Activated CD4-positive, alpha-beta memory T cell treated with anti-CD3 and anti-CD28 coated beads, Interleukin-2, amount 10 ng/mL, durations not matched to agents 7 days and 5 days (primary cell): ENCODE data around the gene TNPO3. TPM values are rescaled to one million over a fixed set of nuclear protein-coding genes. Genes with fewer than 3 reads are reported as not detected.

Experiments
- CTCF ChIA-PET: fragments of 350-600 bp; sonication (Branson Sonifier 250); formaldehyde crosslinking; loops from one replicate; lab custom pipeline; 2021; ENCODE audit warnings: antibody characterized with exemption, inconsistent platforms; lab: Charles Lee
- POLR2A ChIA-PET: fragments of 350-600 bp; sonication (Branson Sonifier 250); formaldehyde crosslinking; loops from one replicate; lab custom pipeline; 2021; ENCODE audit warnings: antibody characterized with exemption; lab: Charles Lee
- DNase-seq: peaks from one replicate; pipeline ENCODE4 v3.0.0-alpha.2; 2020
- H3K27ac Mint-ChIP-seq: one replicate; pipeline ENCODE4 v1.8.0; 2021; ENCODE audit warnings: mild to moderate bottlenecking, mixed read lengths
- H3K27me3 Mint-ChIP-seq: one replicate; pipeline ENCODE4 v1.8.0; 2021; ENCODE audit warnings: mixed read lengths
- H3K36me3 Mint-ChIP-seq: one replicate; pipeline ENCODE4 v1.8.0; 2021; ENCODE audit warnings: low read depth, mixed read lengths
- H3K4me1 Mint-ChIP-seq: one replicate; pipeline ENCODE4 v1.8.0; 2021; ENCODE audit warnings: mixed read lengths
- H3K4me3 Mint-ChIP-seq: one replicate; pipeline ENCODE4 v1.8.0; 2021; ENCODE audit warnings: mild to moderate bottlenecking, mixed read lengths
- H3K9me3 Mint-ChIP-seq: one replicate; pipeline ENCODE4 v1.8.0; 2021; ENCODE audit warnings: mixed read lengths
- total RNA-seq, 2 experiments: library from RNA; stranded (reverse); gene quantifications; one replicate each; pipeline ENCODE4 v1.2.3, GENCODE V29; 2021

The TNPO3 gene
- total RNA-seq, 2 experiments from 2014 or later, result 42.7 to 44.4 TPM

DNA sequence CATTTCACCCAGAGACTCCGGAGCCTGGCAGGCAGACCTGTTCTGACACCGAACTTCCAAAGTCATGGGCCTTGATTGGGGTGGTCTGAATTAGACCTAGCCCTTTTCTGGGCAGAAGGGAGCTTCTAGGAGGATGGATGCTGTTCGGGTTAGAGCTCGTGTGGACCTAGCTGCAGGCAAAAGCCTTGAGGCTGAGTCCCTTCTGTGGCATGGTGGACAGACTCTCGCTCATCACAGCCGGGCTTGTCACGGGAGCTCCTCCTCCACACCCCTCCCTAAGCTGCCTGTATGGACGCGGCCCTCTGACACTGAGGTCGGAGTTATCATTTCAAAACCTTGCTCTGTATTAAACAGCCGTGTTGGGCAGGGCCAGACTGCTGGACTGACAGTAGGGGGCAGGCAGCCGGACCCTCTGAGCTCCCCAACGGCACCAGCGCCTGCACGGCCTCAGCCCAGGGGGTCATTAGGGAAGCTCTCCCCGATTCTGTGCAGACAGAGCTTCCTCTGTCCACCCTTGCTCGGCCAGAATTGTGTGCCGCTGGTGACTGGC is 115.0 kb downstream of the TNPO3 start:
- Mint-ChIP-seq H3K27ac (peak overlapping the region; percentile 76), H3K4me3 (peak overlapping the region; percentile 88), H3K36me3 (peaks cover 10% of the 10 kb centered on the region), H3K9me3 (no peaks in the 10 kb centered on the region), H3K27me3 (peaks cover 7% of the 10 kb centered on the region), H3K4me1 (peaks cover 39% of the 10 kb centered on the region)
- CTCF ChIA-PET, result interaction anchor here (0.6 to 1.8 kb wide), 2 partner anchors 152 to 283 kb away, joined by 3 to 7 read pairs; no protein-coding TSS in a partner anchor
- POLR2A ChIA-PET, result interaction anchor here (0.8 to 2.0 kb wide), 5 partner anchors 10 to 499 kb away, joined by 3 to 19 read pairs (median 3); partner anchors contain the start of gene TNPO3
- DNase-seq, result no peak

DNA sequence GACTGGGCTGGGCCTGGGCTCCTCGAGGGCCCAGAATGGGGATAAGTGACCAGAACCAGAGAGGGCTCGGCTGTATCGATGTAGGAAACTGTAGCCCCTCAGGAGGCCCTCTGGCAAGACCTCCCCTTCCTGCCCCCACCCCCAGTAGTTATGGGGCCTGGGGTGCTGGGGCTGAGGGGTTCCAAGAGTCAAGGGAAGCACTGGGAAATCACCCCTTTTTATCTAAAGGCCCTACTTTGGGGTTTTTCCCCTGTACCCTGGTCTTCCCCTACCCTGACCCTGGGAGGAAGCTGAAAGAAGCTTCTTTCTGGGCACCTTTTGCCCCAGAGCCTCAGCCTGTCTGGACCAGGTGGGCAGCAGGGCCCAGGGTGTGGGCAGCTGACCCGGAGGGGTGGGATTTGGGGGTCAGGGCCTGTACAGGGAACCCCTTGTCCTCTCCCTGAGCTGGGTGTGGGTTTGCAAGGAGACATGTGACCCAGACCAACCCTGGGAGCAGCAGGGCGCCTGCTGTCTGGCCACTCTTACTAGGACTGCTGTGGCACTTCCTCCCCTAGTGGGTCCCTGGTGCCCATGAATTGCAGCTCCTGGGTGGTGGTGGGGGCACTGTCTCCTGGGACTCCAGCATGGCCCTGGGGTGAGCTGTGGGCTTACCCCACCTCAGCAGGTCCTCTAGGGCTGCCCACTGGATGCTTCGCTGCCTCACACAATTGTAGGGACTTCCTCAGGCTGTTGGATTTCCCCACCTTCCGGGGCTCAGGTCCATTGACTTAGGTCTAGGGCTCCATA is 115.6 kb downstream of the TNPO3 start:
- Mint-ChIP-seq H3K27me3 (peaks cover 7% of the 10 kb centered on the region), H3K36me3 (peaks cover 7% of the 10 kb centered on the region)

DNA sequence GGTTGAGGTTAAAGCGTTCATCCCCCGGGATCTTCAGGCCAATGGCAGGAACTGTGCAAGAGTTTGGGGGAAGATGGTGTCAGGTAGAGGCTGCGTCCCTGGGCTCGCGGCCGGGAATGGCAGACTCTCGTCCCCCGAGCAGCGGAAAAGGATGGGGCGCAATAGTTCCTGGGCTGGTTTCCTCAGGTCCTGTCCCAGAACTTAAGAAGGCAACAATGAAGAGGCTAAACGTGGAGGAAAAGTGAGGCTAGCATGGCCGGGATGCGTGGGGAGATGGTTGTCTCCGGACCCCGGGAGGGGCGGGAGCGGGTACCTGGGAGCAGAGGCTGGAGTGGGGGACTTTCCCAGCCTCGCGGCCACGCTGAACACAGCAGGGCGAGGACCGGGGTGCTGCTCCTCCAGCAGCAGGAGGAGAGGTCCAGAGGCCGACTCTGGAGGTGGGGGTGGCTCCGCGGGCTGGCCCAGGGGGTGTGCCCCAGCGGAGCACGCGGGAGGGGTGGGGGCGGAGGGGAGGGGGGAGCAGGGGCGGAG is 116.3 kb downstream of the TNPO3 start:
- peak; percentile 40 for DNase-seq
- Mint-ChIP-seq H3K36me3 (peaks cover 7% of the 10 kb centered on the region), H3K4me1 (peaks cover 43% of the 10 kb centered on the region), H3K27ac (peak overlapping the region; percentile 82), H3K4me3 (peak overlapping the region; percentile 88), H3K9me3 (no peaks in the 10 kb centered on the region), H3K27me3 (peaks cover 7% of the 10 kb centered on the region)
- POLR2A ChIA-PET, result interaction anchor here (2.0 kb wide), 1 partner anchor 116 kb away, joined by 19 read pairs; the partner anchor contains the start of gene TNPO3
- CTCF ChIA-PET, result interaction anchor here (0.5 kb wide), 1 partner anchor 1126 kb away, joined by 5 read pairs; no protein-coding TSS in a partner anchor

More for the DNA sequence above, 115.6 kb downstream of the TNPO3 start:
- H3K27ac Mint-ChIP-seq, result peak overlapping the region; percentile 76
- ChIA-PET CTCF (interaction anchor here (0.5 to 1.8 kb wide), 2 partner anchors 153 to 1126 kb away, joined by 5 to 7 read pairs; no protein-coding TSS in a partner anchor), POLR2A (interaction anchor here (0.8 to 2.0 kb wide), 5 partner anchors 10 to 500 kb away, joined by 3 to 19 read pairs (median 3); partner anchors contain the start of gene TNPO3)
- peaks cover 40% of the 10 kb centered on the region for H3K4me1 Mint-ChIP-seq
- DNase-seq, result no peak
- no peaks in the 10 kb centered on the region for H3K9me3 Mint-ChIP-seq
- peak overlapping the region; percentile 88 for H3K4me3 Mint-ChIP-seq

DNA sequence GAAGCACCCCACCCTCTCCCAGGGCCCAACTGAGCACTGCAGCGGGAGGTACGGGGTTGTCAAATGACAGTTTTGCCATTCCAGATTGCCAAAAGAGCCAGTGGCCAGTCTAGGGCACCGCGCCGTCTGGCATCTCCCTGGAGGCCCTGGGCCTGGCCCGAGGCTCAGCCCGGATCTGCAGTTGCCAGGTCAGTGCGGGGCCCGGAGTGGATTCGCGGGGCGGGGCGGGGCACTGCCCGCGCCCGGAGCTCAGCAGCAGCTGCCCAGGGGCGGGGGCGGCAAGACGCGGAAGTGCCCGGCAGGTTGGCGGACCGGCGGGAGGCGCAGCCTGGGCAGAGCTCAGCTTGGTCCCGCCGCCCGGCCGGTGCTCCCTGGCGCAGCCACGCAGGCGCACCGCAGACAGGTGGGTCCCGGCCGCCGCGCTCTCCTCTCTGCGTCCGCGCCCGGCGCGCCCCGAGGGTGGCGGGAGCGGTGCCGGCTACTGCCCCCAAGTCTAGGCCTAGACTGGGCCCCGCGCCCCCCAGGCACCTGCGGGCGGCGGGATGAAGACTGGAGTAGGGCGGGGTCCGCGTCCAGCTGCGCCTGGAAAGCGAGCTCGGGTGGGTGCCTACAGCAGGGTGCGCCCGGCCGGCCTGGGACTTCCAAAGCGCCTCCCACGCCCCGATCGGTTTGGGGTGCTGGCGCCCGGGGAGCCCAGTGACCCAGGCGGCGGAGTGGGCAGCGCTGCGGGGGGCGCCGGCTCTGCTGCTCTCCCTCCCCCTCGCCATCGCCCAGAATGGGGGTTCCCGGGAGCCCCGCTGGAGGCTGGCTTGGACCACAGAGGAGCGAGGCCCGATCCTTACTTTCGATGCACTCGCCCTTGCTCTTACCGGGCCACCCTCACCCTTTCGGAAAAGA is 117.0 kb downstream of the TNPO3 start, which contains the start of gene IRF5:
Gene IRF5, plus strand, starts transcription at position 281 of the 897 bp plus-strand sequence. CDS start 4,155 bp downstream, outside the sequence.
- peak; percentile 42 for DNase-seq
- POLR2A ChIA-PET, result no interaction called here
- Mint-ChIP-seq H3K4me3 (peak within 1 kb of the TSS; percentile 88), H3K9me3 (no peaks in the 10 kb centered on the region), H3K27me3 (peaks cover 7% of the 10 kb centered on the region), H3K27ac (peak within 1 kb of the TSS; percentile 82), H3K4me1 (peaks cover 50% of the 10 kb centered on the region), H3K36me3 (peaks cover 11% of the 10 kb centered on the region)
- CTCF ChIA-PET, result interaction anchor here (1.3 kb wide), 1 partner anchor 54 kb away, joined by 4 read pairs; no protein-coding TSS in a partner anchor

DNA sequence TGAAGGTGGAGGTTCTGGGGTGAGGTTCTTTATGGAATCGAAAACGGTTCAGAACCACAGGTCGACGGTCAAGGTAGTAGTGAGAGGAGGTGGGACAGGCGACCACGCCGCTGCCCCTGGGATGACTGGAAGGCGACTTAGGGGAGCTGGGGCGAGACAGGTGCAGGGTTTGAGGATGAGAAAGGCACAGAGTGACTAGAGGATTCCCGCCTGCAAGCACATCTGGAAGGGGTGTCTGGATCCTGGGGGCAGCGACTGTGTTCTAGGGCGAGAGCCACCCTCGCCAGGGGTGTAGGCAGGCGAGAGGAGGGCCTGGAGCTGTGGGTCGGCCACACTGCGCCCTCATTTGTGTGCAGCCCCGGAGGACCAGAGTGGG is 117.7 kb downstream of the TNPO3 start:
- POLR2A ChIA-PET, result no interaction called here
- H3K27me3 Mint-ChIP-seq, result peaks cover 7% of the 10 kb centered on the region
- peaks cover 11% of the 10 kb centered on the region for H3K36me3 Mint-ChIP-seq
- no peaks in the 10 kb centered on the region for H3K9me3 Mint-ChIP-seq
- no peak for DNase-seq
- peaks cover 54% of the 10 kb centered on the region for H3K4me1 Mint-ChIP-seq
- CTCF ChIA-PET, result interaction anchor here (1.3 kb wide), 1 partner anchor 54 kb away, joined by 4 read pairs; no protein-coding TSS in a partner anchor
- peak overlapping the region; percentile 71 for H3K4me3 Mint-ChIP-seq
- peak overlapping the region; percentile 22 for H3K27ac Mint-ChIP-seq

DNA sequence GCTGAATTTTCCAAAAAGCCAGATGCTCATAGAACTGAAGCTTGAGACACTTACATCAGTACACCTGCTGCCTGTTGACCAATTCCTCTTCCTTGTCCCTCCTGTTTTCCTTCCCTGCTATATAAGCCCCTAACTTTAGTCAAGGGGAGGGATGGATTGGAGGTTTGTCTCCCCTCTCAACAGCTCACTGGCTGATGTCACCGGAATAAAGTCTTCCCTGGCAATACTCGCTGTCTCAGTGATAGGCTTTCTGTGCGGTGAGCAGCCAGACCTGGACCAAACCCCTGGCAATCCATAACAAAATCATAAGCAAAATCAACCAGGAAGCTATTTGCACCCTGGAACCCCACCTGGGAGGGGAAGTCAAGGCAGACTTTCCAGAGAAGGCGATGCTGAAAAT is 118.1 kb downstream of the TNPO3 start:
- H3K27me3 Mint-ChIP-seq, result peaks cover 7% of the 10 kb centered on the region
- ChIA-PET CTCF (interaction anchor here (0.6 to 1.3 kb wide), 3 partner anchors 10 to 53 kb away, joined by 3 to 4 read pairs (median 3); no protein-coding TSS in a partner anchor), POLR2A (no interaction called here)
- H3K36me3 Mint-ChIP-seq, result peaks cover 11% of the 10 kb centered on the region
- H3K4me3 Mint-ChIP-seq, result peak overlapping the region; percentile 71
- DNase-seq, result no peak
- peak overlapping the region; percentile 22 for H3K27ac Mint-ChIP-seq
- H3K4me1 Mint-ChIP-seq, result peaks cover 55% of the 10 kb centered on the region
- no peaks in the 10 kb centered on the region for H3K9me3 Mint-ChIP-seq

DNA sequence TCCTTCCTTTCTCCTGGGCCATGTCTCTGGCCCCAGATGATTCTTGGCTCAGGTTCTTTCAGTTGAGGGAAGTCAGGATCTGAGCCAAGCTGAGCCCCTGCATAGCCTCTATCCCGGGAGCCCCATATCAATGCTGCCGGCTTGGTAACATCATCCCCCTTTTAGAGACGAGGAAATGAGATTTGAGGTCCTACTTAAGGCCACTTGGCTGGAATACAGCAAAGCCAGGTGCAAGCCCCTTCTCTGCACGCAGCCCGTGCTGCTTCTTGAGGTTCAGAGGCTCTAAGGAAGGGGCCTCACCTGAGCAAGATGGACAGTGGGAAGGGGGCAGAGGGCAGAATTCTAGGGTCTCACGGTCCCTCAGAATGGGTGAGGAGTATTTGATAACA is 119.6 kb downstream of the TNPO3 start:
- Mint-ChIP-seq H3K27ac (no peak overlapping the region), H3K36me3 (peaks cover 8% of the 10 kb centered on the region), H3K4me3 (no peak overlapping the region), H3K4me1 (peaks cover 42% of the 10 kb centered on the region), H3K9me3 (no peaks in the 10 kb centered on the region), H3K27me3 (peaks cover 7% of the 10 kb centered on the region)
- DNase-seq, result no peak
- ChIA-PET CTCF (no interaction called here), POLR2A (no interaction called here)

DNA sequence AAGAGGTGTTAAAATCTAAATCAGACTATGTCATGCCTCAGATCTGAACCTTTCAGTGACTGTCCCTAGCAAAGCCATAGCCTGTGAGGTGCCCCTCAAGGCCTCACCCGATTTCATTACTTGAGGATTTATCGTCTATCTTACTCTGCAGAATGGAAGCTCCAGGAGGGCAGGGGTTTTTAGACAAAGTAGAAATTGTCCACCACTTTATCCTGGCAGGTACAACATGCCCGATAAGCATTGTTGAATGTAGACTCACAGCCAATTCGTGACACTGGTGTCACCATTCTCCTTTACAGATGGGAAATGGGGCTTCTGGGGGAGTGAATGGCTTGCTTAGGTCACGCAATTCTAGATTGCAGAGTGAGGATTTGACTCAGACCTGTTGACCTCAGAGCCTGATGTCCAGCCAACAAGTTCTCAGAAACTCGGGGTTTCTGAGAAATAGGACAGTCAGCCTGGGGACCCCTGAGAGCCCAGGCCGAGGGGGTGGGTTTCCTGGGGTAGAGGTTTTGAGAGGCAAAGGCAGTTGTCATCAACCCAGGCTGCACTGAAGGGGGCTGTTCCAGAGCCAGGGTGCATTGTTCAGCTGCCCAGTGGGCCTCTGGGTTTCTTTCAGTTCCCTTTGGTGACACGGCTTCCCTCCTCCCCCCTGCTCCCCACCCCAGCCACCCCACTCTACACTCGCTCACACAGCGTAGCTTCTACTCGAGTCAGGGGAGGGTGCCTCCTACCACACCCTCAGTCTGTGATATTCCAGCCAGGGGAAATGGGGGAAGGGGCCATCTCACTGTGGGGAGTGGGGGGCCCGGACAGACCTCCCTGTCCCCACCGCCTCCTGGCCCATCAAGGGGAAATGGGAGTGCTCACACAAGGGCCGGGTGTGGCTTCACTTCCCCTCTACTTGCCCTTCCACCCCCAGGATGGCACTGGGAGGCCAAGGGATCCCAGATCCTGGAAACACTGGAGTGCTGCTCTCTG is 120.3 kb downstream of the TNPO3 start:
- no peak overlapping the region for H3K4me3 Mint-ChIP-seq
- H3K9me3 Mint-ChIP-seq, result no peaks in the 10 kb centered on the region
- H3K4me1 Mint-ChIP-seq, result peaks cover 35% of the 10 kb centered on the region

DNA sequence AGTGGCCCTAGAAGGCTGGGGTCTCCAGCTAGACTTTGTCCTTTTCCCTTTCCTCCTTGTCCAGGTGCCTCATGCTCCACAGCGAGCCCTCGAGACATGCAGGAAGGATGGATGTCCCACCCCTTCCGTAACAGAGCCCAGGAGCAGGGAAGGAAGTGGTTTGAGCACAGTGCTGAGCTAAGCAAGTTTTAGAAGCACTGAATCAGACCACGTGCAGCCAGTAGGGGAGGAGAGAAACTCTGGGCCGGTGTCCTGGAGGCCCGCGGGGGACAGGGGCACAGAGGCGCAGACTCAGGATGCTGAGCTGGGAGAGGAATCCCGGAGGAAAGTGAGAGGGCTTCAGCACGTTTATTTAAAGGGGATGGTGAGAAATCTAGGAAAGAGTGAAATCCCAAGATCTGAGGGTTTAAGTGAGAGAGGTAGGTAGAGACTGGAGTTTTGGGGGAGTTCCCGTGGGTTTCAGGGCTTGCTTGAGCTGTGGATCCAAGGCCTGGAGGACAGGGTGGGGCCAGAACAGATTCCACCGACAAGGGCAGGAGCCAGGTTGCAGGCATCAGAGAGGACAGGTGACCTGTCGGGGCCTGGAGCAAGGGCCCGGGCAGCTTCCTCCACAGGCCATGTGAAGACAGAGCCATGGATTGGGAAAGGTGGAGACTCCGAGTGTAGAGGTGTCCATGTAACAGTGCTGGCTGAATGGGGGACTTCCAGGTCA is 121.6 kb downstream of the TNPO3 start:
- Mint-ChIP-seq H3K27me3 (peaks cover 7% of the 10 kb centered on the region), H3K9me3 (no peaks in the 10 kb centered on the region), H3K27ac (peak overlapping the region; percentile 89), H3K4me1 (peaks cover 29% of the 10 kb centered on the region), H3K4me3 (peak overlapping the region; percentile 51), H3K36me3 (peaks cover 5% of the 10 kb centered on the region)
- DNase-seq, result peak; percentile 76
- ChIA-PET POLR2A (interaction anchor here (0.9 to 2.4 kb wide), 7 partner anchors 15 to 205 kb away, joined by 3 to 8 read pairs (median 3); partner anchors contain the start of gene TNPO3), CTCF (interaction anchor here (0.6 to 1.3 kb wide), 7 partner anchors 14 to 508 kb away, joined by 3 to 4 read pairs (median 3); no protein-coding TSS in a partner anchor)

More for the DNA sequence above, 120.3 kb downstream of the TNPO3 start:
- H3K36me3 Mint-ChIP-seq, result peaks cover 8% of the 10 kb centered on the region
- ChIA-PET POLR2A (interaction anchor here (2.4 kb wide), 1 partner anchor 14 kb away, joined by 6 read pairs; no protein-coding TSS in a partner anchor), CTCF (interaction anchor here (1.3 kb wide), 1 partner anchor 509 kb away, joined by 3 read pairs; no protein-coding TSS in a partner anchor)
- no peak overlapping the region for H3K27ac Mint-ChIP-seq
- peaks cover 7% of the 10 kb centered on the region for H3K27me3 Mint-ChIP-seq
- no peak for DNase-seq

DNA sequence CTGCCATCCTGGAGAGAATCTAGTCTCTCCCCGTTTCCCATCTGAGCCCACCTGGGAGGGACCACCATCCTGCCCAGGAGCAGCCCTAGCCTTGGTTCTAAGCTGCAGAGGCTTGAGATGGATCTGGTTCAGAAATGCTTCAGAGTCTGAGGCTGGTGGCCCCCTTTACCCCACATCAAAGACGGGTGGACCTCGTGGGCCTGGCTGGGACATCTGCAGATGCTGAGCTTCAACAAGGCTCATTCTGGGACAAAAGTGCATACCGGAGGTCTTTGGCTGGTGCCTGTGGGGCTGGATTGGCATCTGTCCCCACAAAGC is 122.1 kb downstream of the TNPO3 start:
- Mint-ChIP-seq H3K27ac (peak overlapping the region; percentile 89), H3K36me3 (peaks cover 5% of the 10 kb centered on the region), H3K27me3 (peaks cover 7% of the 10 kb centered on the region), H3K4me3 (no peak overlapping the region), H3K9me3 (no peaks in the 10 kb centered on the region), H3K4me1 (peaks cover 29% of the 10 kb centered on the region)
- POLR2A ChIA-PET, result interaction anchor here (0.9 to 2.4 kb wide), 6 partner anchors 16 to 205 kb away, joined by 3 to 8 read pairs (median 3); partner anchors contain the start of gene TNPO3
- CTCF ChIA-PET, result interaction anchor here (0.7 to 1.3 kb wide), 6 partner anchors 13 to 507 kb away, joined by 3 to 4 read pairs (median 3); no protein-coding TSS in a partner anchor
- no peak for DNase-seq
